Breast epithelium (tissue), 3 donors: ENCODE data around the gene CCDC88B.

ENCODE experiments used
- POLR2A ChIP-seq: fragments of 450-650 bp; IDR thresholded peaks from one replicate; pipeline ENCODE4 v1.6.1; 2016; ENCODE audit warnings: antibody characterized with exemption, mild to moderate bottlenecking, moderate library complexity
- POLR2AphosphoS5 ChIP-seq, 3 donors: sonication (generic); formaldehyde crosslinking; IDR thresholded peaks; one replicate each; pipeline ENCODE4 v1.6.1; 2017; ENCODE audit warnings: antibody characterized with exemption in 3 of 3
- TF ChIP-seq, protein P1 (sequence below), 3 donors: fragments of 450-650 bp; IDR thresholded peaks; one replicate each; pipeline ENCODE4 v1.5.1; 2016 to 2017; ENCODE audit warnings: antibody characterized with exemption in 3 of 3, mild to moderate bottlenecking in 3 of 3, moderate library complexity in 3 of 3

DNA sequence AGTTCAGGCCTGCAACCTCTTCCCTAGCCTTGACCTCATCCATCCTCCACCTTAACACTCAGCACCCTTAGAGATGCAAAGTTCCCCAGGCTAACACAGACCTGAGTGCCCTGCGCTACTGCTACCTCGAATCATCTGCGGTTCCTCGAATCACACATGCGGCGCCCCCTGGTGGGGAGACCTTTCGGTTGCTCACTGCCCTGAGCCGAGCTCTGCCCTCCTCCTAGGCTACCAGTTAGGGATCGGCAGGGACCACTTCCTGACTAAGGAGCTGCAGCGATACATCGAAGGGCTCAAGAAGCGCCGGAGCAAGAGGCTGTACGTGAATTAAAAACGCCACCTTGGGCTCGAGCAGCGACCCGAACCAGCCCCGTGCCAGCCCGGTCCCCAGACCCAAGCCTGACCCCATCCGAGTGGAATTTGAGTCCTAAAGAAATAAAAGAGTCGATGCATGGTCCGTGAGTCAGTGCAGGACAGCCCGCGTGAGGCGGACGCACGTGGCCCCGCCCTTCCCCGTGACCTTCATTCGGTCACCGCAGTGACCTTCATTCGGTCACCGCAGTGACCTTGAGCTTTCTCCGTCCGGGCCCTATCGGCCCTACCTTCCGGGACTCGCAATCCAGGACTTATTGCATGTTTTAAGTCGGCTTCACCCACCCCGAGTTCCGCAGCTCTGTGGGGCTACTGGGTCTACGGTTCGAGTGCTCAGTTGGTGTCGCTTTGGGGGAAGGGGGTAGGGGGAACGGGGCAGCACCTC lies 35.5 kb upstream of the CCDC88B start:
- TF ChIP-seq, protein P1, sequence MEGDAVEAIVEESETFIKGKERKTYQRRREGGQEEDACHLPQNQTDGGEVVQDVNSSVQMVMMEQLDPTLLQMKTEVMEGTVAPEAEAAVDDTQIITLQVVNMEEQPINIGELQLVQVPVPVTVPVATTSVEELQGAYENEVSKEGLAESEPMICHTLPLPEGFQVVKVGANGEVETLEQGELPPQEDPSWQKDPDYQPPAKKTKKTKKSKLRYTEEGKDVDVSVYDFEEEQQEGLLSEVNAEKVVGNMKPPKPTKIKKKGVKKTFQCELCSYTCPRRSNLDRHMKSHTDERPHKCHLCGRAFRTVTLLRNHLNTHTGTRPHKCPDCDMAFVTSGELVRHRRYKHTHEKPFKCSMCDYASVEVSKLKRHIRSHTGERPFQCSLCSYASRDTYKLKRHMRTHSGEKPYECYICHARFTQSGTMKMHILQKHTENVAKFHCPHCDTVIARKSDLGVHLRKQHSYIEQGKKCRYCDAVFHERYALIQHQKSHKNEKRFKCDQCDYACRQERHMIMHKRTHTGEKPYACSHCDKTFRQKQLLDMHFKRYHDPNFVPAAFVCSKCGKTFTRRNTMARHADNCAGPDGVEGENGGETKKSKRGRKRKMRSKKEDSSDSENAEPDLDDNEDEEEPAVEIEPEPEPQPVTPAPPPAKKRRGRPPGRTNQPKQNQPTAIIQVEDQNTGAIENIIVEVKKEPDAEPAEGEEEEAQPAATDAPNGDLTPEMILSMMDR (IDR thresholded peaks at IDR 0.05), result peak; percentile 68 to 94 (median 89)
- TF ChIP-seq POLR2A, result no peak
- peak in 2 of 3 donors; percentile 13 to 56 for TF ChIP-seq POLR2AphosphoS5 (IDR thresholded peaks at IDR 0.05)
